PC-3 (cell line): ENCODE measurements around the gene FGD3. TPM values are rescaled to one million over a fixed set of nuclear protein-coding genes. Genes with fewer than 3 reads are reported as not detected.

Experiments
- ATAC-seq: fragments of 200-7000 bp; cut with Tn5 transposase; 2 replicates; pipeline ENCODE4 v1.9.1; 2020; ENCODE audit warnings: mild to moderate bottlenecking, moderate library complexity
- BruUV-seq: library from RNA; stranded (reverse); fragments of 400-500 nt; replicated peaks from 2 replicates; lab custom pipeline; 2021; lab: Mats Ljungman, UMichigan
- CTCF ChIA-PET: fragments of 300-600 bp; sonication (Branson Sonifier 250); formaldehyde crosslinking; loops from one replicate; lab custom pipeline; 2022; ENCODE audit warnings: antibody characterized with exemption; lab: Charles Lee
- POLR2A ChIA-PET: fragments of 300-600 bp; sonication (Branson Sonifier 250); formaldehyde crosslinking; loops from one replicate; lab custom pipeline; 2022; ENCODE audit warnings: antibody characterized with exemption; ENCODE audit not compliant: unreplicated experiment; lab: Charles Lee
- DNase-seq: peaks from one replicate; pipeline ENCODE4 v3.0.0-alpha.2; 2015
- H2AFZ ChIP-seq: fragments of 300-600 bp; sonication (generic); 2 replicates; pipeline ENCODE4 v1.6.0; 2016; ENCODE audit warnings: antibody characterized with exemption, low read length
- H3F3A ChIP-seq: fragments of 300-600 bp; sonication (generic); one replicate; pipeline ENCODE4 v1.6.0; 2017; ENCODE audit warnings: antibody characterized with exemption, low read length, control low read depth, mild to moderate bottlenecking; ENCODE audit not compliant: unreplicated experiment
- H3K27ac ChIP-seq: fragments of 300-600 bp; sonication (generic); 2 replicates; pipeline ENCODE4 v1.5.1; 2016; ENCODE audit warnings: mild to moderate bottlenecking, low read length
- H3K27me3 ChIP-seq: fragments of 300-600 bp; sonication (generic); 2 replicates; pipeline ENCODE4 v1.6.1; 2016; ENCODE audit warnings: low read length, mixed read lengths
- H3K36me3 ChIP-seq: fragments of 300-600 bp; sonication (generic); 2 replicates; pipeline ENCODE4 v1.6.1; 2016; ENCODE audit warnings: low read depth, mixed run types, low read length, mixed read lengths
- H3K4me1 ChIP-seq: fragments of 300-600 bp; sonication (generic); 2 replicates; pipeline ENCODE4 v1.5.1; 2016; ENCODE audit warnings: low read length; ENCODE audit not compliant: insufficient read depth
- H3K4me2 ChIP-seq: fragments of 300-600 bp; sonication (generic); 2 replicates; pipeline ENCODE4 v1.6.0; 2016; ENCODE audit warnings: low read length
- H3K4me3 ChIP-seq: fragments of 300-600 bp; sonication (generic); 2 replicates; pipeline ENCODE4 v1.5.1; 2016; ENCODE audit warnings: mild to moderate bottlenecking, low read length, mixed read lengths
- H3K79me2 ChIP-seq: fragments of 300-600 bp; sonication (generic); 2 replicates; pipeline ENCODE4 v1.6.1; 2017; ENCODE audit warnings: low read length, mixed read lengths
- H3K9ac ChIP-seq: fragments of 300-600 bp; sonication (generic); 2 replicates; pipeline ENCODE4 v1.6.0; 2016; ENCODE audit warnings: mild to moderate bottlenecking, low read length
- H3K9me2 ChIP-seq: fragments of 300-600 bp; sonication (generic); replicated peaks from 2 replicates; pipeline ENCODE4 v1.6.1; 2016; ENCODE audit warnings: mixed run types, low read length, mixed read lengths
- H3K9me3 ChIP-seq: fragments of 300-600 bp; sonication (generic); 2 replicates; pipeline ENCODE4 v1.6.1; 2016; ENCODE audit warnings: low read length, mixed read lengths
- H4K20me1 ChIP-seq: fragments of 300-600 bp; sonication (generic); 2 replicates; pipeline ENCODE4 v1.6.1; 2016; ENCODE audit warnings: low read length, mixed read lengths
- EZH2 ChIP-seq: fragments of 300-600 bp; sonication (generic); IDR thresholded peaks from one replicate; pipeline ENCODE4 v1.6.1; 2017; ENCODE audit warnings: antibody characterized with exemption, mild to moderate bottlenecking, low read length; ENCODE audit not compliant: unreplicated experiment
- EZH2phosphoT487 ChIP-seq: fragments of 300-600 bp; sonication (generic); IDR thresholded peaks from 2 replicates; pipeline ENCODE4 v1.6.1; 2018; ENCODE audit warnings: mild to moderate bottlenecking, antibody characterized with exemption, low read length, borderline replicate concordance
- intact Hi-C: fragments of 100-400 bp; cut with micrococcal nuclease; formaldehyde crosslinking; loops from 2 replicates; pipeline ENCODE4 v1.9.0; 2023
- total RNA-seq: library from RNA; depleted of rRNA; stranded (reverse); fragments of >200 nt; gene quantifications from 2 replicates; pipeline ENCODE4 v1.2.3, GENCODE V29; 2014
- TF ChIP-seq, protein P1 (sequence below): fragments of 300-600 bp; sonication (generic); conservative IDR thresholded peaks from 2 replicates; pipeline ENCODE4 v1.5.1; 2017; ENCODE audit warnings: antibody characterized with exemption, low read depth, mild to moderate bottlenecking, low read length

FGD3 gene
- total RNA-seq, 1 experiment from 2014 or later: 5.4 TPM

DNA sequence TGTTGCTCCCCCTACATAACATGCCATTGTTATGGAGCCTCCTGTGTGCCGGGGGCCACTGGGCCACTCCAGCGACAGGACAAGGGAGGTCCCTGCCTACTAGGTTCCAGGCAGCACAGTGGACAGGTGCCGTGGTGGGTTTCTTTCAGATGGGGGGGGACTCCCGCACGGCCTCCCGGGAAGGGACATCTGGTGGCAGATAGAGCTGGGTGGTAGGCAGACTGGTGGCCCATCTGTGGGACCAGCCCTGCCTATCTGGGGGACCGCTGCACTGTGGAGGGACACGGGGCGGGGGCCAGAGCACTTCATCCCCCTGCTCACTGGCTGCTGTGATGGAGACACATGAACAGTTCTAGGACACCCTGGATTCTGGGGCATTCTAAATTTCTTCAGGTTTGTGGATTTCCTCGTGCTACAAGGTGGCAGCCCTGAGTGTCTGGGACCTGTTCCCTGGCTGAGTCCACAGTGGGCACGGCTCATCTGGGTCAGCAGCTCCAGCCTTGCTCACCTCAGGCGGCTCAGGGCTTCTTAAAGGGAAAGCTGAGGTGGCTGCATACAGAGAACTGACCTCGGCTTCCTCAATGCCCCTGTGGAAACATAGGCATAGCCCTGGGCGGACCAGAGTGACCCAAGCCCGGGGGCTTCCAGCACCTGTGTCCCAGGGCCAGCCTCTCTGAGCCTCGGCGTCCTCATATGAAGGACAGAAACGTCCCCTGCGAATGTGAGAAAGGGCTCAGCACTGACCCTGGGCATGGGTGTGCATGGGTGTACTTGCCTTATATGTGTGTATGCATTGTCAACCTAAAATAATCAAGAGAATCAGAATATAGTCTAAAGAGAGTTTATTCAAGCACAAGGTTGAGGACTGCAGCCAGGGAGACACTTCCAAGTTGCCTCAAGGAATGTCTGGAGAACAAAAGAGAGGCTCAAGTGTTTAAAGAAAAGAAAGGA lies 22.5 kb downstream of the FGD3 start:
- intact Hi-C loops: no loop called here
- no peaks in the 10 kb centered on the region for H3F3A ChIP-seq

GRCh38 chr9:92970467-92970923 lies 23.2 kb downstream of the FGD3 start:
- intact Hi-C loops: no loop called here
- POLR2A ChIA-PET: no interaction called here

More for the DNA sequence above, 22.5 kb downstream of the FGD3 start:
- H3K9me3 ChIP-seq: no peaks in the 10 kb centered on the region
- no peaks in the 10 kb centered on the region for H3K27me3 ChIP-seq
- H3K79me2 ChIP-seq: no peaks in the 10 kb centered on the region
- POLR2A ChIA-PET: no interaction called here
- H3K4me1 ChIP-seq: peaks cover 14% of the 10 kb centered on the region
- ATAC-seq: no peak
- BruUV-seq: no TSS peak
- TF ChIP-seq EZH2phosphoT487 (no peak), EZH2 (no peak)
- TF ChIP-seq, protein P1, sequence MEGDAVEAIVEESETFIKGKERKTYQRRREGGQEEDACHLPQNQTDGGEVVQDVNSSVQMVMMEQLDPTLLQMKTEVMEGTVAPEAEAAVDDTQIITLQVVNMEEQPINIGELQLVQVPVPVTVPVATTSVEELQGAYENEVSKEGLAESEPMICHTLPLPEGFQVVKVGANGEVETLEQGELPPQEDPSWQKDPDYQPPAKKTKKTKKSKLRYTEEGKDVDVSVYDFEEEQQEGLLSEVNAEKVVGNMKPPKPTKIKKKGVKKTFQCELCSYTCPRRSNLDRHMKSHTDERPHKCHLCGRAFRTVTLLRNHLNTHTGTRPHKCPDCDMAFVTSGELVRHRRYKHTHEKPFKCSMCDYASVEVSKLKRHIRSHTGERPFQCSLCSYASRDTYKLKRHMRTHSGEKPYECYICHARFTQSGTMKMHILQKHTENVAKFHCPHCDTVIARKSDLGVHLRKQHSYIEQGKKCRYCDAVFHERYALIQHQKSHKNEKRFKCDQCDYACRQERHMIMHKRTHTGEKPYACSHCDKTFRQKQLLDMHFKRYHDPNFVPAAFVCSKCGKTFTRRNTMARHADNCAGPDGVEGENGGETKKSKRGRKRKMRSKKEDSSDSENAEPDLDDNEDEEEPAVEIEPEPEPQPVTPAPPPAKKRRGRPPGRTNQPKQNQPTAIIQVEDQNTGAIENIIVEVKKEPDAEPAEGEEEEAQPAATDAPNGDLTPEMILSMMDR: no peak
- no peak overlapping the region for H3K4me2 ChIP-seq
- H3K27ac ChIP-seq: no peak overlapping the region
- DNase-seq: no peak
- no peak overlapping the region for H3K9ac ChIP-seq
- CTCF ChIA-PET: no interaction called here
- H2AFZ ChIP-seq: no peak overlapping the region
- H3K9me2 ChIP-seq: no peaks in the 10 kb centered on the region
- H4K20me1 ChIP-seq: no peaks in the 10 kb centered on the region
- H3K36me3 ChIP-seq: no peaks in the 10 kb centered on the region
- H3K4me3 ChIP-seq: no peak overlapping the region

More at GRCh38 chr9:92970467-92970923, 23.2 kb downstream of the FGD3 start:
- BruUV-seq: no TSS peak
- Histone ChIP-seq H4K20me1 (no peaks in the 10 kb centered on the region), H2AFZ (no peak overlapping the region), H3K9me2 (no peaks in the 10 kb centered on the region), H3K9ac (no peak overlapping the region), H3K27me3 (no peaks in the 10 kb centered on the region), H3K9me3 (no peaks in the 10 kb centered on the region), H3K4me3 (no peak overlapping the region), H3K4me2 (no peak overlapping the region), H3K27ac (no peak overlapping the region), H3K4me1 (peaks cover 21% of the 10 kb centered on the region), H3K79me2 (no peaks in the 10 kb centered on the region), H3F3A (no peaks in the 10 kb centered on the region), H3K36me3 (no peaks in the 10 kb centered on the region)
- TF ChIP-seq, protein P1: no peak
- TF ChIP-seq EZH2 (no peak), EZH2phosphoT487 (no peak)
- CTCF ChIA-PET: no interaction called here
- DNase-seq: peak; percentile 67
- peak; percentile 50; the same call in 1 of the 2 replicates for ATAC-seq
